HCT116 (cell line): ENCODE data around the gene ANKRD24. TPM values are rescaled to one million over a fixed set of nuclear protein-coding genes. Genes with fewer than 3 reads are reported as not detected.

Experiments used
- ATAC-seq: fragments of 200-7000 bp; cut with Tn5 transposase; 2 replicates; pipeline ENCODE4 v1.9.1; 2020; ENCODE audit warnings: mild to moderate bottlenecking, moderate library complexity
- BruUV-seq: library from RNA; stranded (reverse); fragments of 400-500 nt; replicated peaks from 2 replicates; lab custom pipeline; 2021; lab: Mats Ljungman, UMichigan
- CTCF ChIA-PET: fragments of 300-600 bp; sonication (Branson Sonifier 250); formaldehyde crosslinking; loops from one replicate; lab custom pipeline; 2021; ENCODE audit warnings: antibody characterized with exemption; lab: Charles Lee
- POLR2A ChIA-PET: fragments of 300-600, 350-600 bp; sonication (Branson Sonifier 250); formaldehyde crosslinking; loops from one replicate; lab custom pipeline; 2021; ENCODE audit warnings: antibody characterized with exemption; lab: Charles Lee
- RAD21 ChIA-PET, 2 experiments: fragments of 300-600 bp; sonication (Branson Sonifier 250); formaldehyde crosslinking; loops; one replicate each; lab custom pipeline; 2023; ENCODE audit warnings: low total read pairs in 2 of 2; ENCODE audit not compliant: uncharacterized antibody in 2 of 2, unreplicated experiment in 2 of 2, low non-redundant PET in 1 of 2; lab: Charles Lee
- DNase-seq: peaks from one replicate; pipeline ENCODE4 v3.0.0-alpha.2; 2010; ENCODE audit warnings: low read depth, low spot score
- H2AFZ ChIP-seq: fragments of 200-600 bp; shearing (Covaris generic), sonication (generic); 2 replicates; pipeline ENCODE4 v1.6.1; 2017; ENCODE audit warnings: low read depth, mixed run types, mixed read lengths, antibody characterized with exemption, low read length; ENCODE audit not compliant: poor library complexity, severe bottlenecking
- H3K27ac ChIP-seq: 2 replicates; pipeline ENCODE4 v1.5.1; 2012; ENCODE audit warnings: low read depth, low read length
- H3K27me3 ChIP-seq: fragments of 200-600 bp; sonication (generic); 2 replicates; pipeline ENCODE4 v1.6.1; 2016; ENCODE audit warnings: mixed run types, low read length, mixed read lengths; ENCODE audit not compliant: insufficient read depth
- H3K36me3 ChIP-seq, 2 experiments: fragments of 200-500 bp in 1 of 2; fragments of 200-600 bp in 1 of 2; sonication (Bioruptor generic) in 1 of 2; sonication (generic) in 1 of 2; 2 replicates each; pipeline versions ENCODE4 v1.5.1 to v1.6.1; 2014 to 2016; ENCODE audit warnings: low read length in 2 of 2, inconsistent platforms in 1 of 2, mixed read lengths in 1 of 2, mixed run types in 1 of 2; ENCODE audit not compliant: insufficient read depth in 2 of 2, control insufficient read depth in 1 of 2
- H3K4me1 ChIP-seq, 2 experiments: fragments of 200-600 bp in 1 of 2; sonication (generic) in 1 of 2; 2 replicates each; pipeline versions ENCODE4 v1.5.1 to v1.6.1; 2012 to 2017; ENCODE audit warnings: low read length in 2 of 2, inconsistent platforms in 1 of 2, mild to moderate bottlenecking in 1 of 2, mixed read lengths in 1 of 2, mixed run types in 1 of 2, moderate library complexity in 1 of 2; ENCODE audit not compliant: insufficient read depth in 2 of 2, control insufficient read depth in 1 of 2
- H3K4me2 ChIP-seq: fragments of 200-600 bp; sonication (generic); 2 replicates; pipeline ENCODE4 v1.6.1; 2017; ENCODE audit warnings: mixed run types, low read length, mixed read lengths
- H3K4me3 ChIP-seq, 2 experiments: fragments of 200-600 bp in 1 of 2; sonication (generic) in 1 of 2; replicated peaks in 1 of 2; 2 replicates each; pipeline ENCODE4 v1.5.1; 2011 to 2016; ENCODE audit warnings: low read length in 2 of 2, control low read depth in 1 of 2, low read depth in 1 of 2, mild to moderate bottlenecking in 1 of 2, mixed read lengths in 1 of 2, mixed run types in 1 of 2
- H3K79me2 ChIP-seq: fragments of 200-600 bp; sonication (generic); 2 replicates; pipeline ENCODE4 v1.6.1; 2017; ENCODE audit warnings: mild to moderate bottlenecking, mixed run types, low read length, moderate library complexity, mixed read lengths; ENCODE audit not compliant: insufficient read depth
- H3K9ac ChIP-seq: fragments of 200-600 bp; sonication (generic); 2 replicates; pipeline ENCODE4 v1.6.1; 2016; ENCODE audit warnings: low read length, mixed read lengths
- H3K9me2 ChIP-seq: fragments of 200-600 bp; sonication (generic), shearing (Covaris generic); 2 replicates; pipeline ENCODE4 v1.6.1; 2017; ENCODE audit warnings: mixed run types, mild to moderate bottlenecking, moderate library complexity; ENCODE audit not compliant: insufficient read depth
- H3K9me3 ChIP-seq, 2 experiments: fragments of 200-500 bp in 1 of 2; fragments of 200-600 bp in 1 of 2; sonication (Bioruptor generic) in 1 of 2; sonication (generic) in 1 of 2; 2 replicates each; pipeline ENCODE4 v1.6.1; 2014 to 2017; ENCODE audit warnings: low read length in 2 of 2, mixed read lengths in 2 of 2, inconsistent platforms in 1 of 2, low read depth in 1 of 2, mild to moderate bottlenecking in 1 of 2, mixed run types in 1 of 2, moderate library complexity in 1 of 2; ENCODE audit not compliant: control insufficient read depth in 1 of 2, insufficient read depth in 1 of 2
- H4K20me1 ChIP-seq: fragments of 200-600 bp; sonication (generic), shearing (Covaris generic); 2 replicates; pipeline ENCODE4 v1.6.1; 2017; ENCODE audit warnings: mixed run types, mild to moderate bottlenecking, moderate library complexity; ENCODE audit not compliant: insufficient read depth
- CBX3 ChIP-seq: IDR thresholded peaks from 2 replicates; pipeline ENCODE4 v1.6.1; 2012; ENCODE audit warnings: low read depth
- CEBPB ChIP-seq: IDR thresholded peaks from 2 replicates; pipeline ENCODE4 v1.6.1; 2012; ENCODE audit warnings: low read depth
- CTCF ChIP-seq, 3 experiments: fragments of 200-600 bp in 1 of 3; sonication (generic) in 1 of 3; IDR thresholded peaks in 2 of 3; conservative IDR thresholded peaks in 1 of 3; 2 replicates each; pipeline ENCODE4 v1.5.1; 2012 to 2017; ENCODE audit warnings: low read depth in 2 of 3, low read length in 2 of 3, antibody characterized with exemption in 1 of 3, borderline replicate concordance in 1 of 3, control low read depth in 1 of 3, mild to moderate bottlenecking in 1 of 3, mixed read lengths in 1 of 3, mixed run types in 1 of 3, moderate library complexity in 1 of 3; ENCODE audit not compliant: insufficient read depth in 1 of 3
- EGR1 ChIP-seq: IDR thresholded peaks from 2 replicates; pipeline ENCODE4 v1.6.1; 2012; ENCODE audit warnings: low read depth
- ELF1 ChIP-seq: IDR thresholded peaks from 2 replicates; pipeline ENCODE4 v1.6.1; 2012; ENCODE audit warnings: low read depth, borderline replicate concordance
- EZH2 ChIP-seq: fragments of 200-600 bp; sonication (generic); IDR thresholded peaks from 2 replicates; pipeline ENCODE4 v1.6.1; 2017; ENCODE audit warnings: antibody characterized with exemption, mixed run types
- EZH2phosphoT487 ChIP-seq: fragments of 200-600 bp; IDR thresholded peaks from 2 replicates; pipeline ENCODE4 v1.6.1; 2018; ENCODE audit warnings: antibody characterized with exemption, borderline replicate concordance
- FOSL1 ChIP-seq: IDR thresholded peaks from 2 replicates; pipeline ENCODE4 v1.6.1; 2012; ENCODE audit warnings: low read depth
- JUND ChIP-seq: IDR thresholded peaks from 2 replicates; pipeline ENCODE4 v1.6.1; 2012
- MAX ChIP-seq: IDR thresholded peaks from 2 replicates; pipeline ENCODE4 v1.6.1; 2012
- POLR2A ChIP-seq: IDR thresholded peaks from 2 replicates; pipeline ENCODE4 v1.7.0; 2011; ENCODE audit warnings: borderline replicate concordance; ENCODE audit not compliant: insufficient read depth, insufficient read length; ENCODE audit errors: extremely low read depth
- POLR2AphosphoS5 ChIP-seq: IDR thresholded peaks from 2 replicates; pipeline ENCODE4 v1.6.1; 2011; ENCODE audit warnings: mild to moderate bottlenecking, low read depth, low read length, moderate library complexity
- RAD21 ChIP-seq: IDR thresholded peaks from 2 replicates; pipeline ENCODE4 v1.6.1; 2012; ENCODE audit warnings: low read depth, mild to moderate bottlenecking
- REST ChIP-seq: IDR thresholded peaks from 2 replicates; pipeline ENCODE4 v1.6.1; 2012; ENCODE audit warnings: low read depth
- SIN3A ChIP-seq: IDR thresholded peaks from 2 replicates; pipeline ENCODE4 v1.6.1; 2012; ENCODE audit warnings: low read depth
- SP1 ChIP-seq: IDR thresholded peaks from 2 replicates; pipeline ENCODE4 v1.6.1; 2012; ENCODE audit warnings: low read depth
- SRF ChIP-seq: IDR thresholded peaks from 2 replicates; pipeline ENCODE4 v1.6.1; 2012; ENCODE audit warnings: low read depth
- TCF7L2 ChIP-seq: IDR thresholded peaks from 2 replicates; pipeline ENCODE4 v1.7.0; 2011; ENCODE audit warnings: borderline replicate concordance, inconsistent platforms; ENCODE audit not compliant: insufficient read depth, insufficient read length; ENCODE audit errors: extremely low read depth
- YY1 ChIP-seq: IDR thresholded peaks from 2 replicates; pipeline ENCODE4 v1.6.1; 2011; ENCODE audit warnings: low read length, low read depth, moderate library complexity, mild to moderate bottlenecking; ENCODE audit not compliant: insufficient replicate concordance; ENCODE audit errors: extremely low read depth
- ZFX ChIP-seq: fragments of 450-650 bp; IDR thresholded peaks from 2 replicates; pipeline ENCODE4 v1.6.1; 2017
- ZNF274 ChIP-seq: fragments of 200-500 bp; sonication (Bioruptor generic); IDR thresholded peaks from 2 replicates; pipeline ENCODE4 v1.6.1; 2014; ENCODE audit warnings: mild to moderate bottlenecking, low read depth, low read length, inconsistent platforms
- intact Hi-C: fragments of 100-400 bp; cut with micrococcal nuclease; formaldehyde crosslinking; loops from 2 replicates; pipeline ENCODE4 v1.10.0; 2022
- total RNA-seq: library from RNA; stranded (reverse); gene quantifications from one replicate; pipeline ENCODE4 v1.2.1, GENCODE V29; 2021; ENCODE audit not compliant: unreplicated experiment

Gene ANKRD24
- total RNA-seq, 1 experiment from 2014 or later = 1.7 TPM

- TSS peak; percentile 96 for BruUV-seq
- intact Hi-C loops = no loop called here
- ChIA-PET POLR2A (interaction anchor here (0.9 to 1.2 kb wide), 6 partner anchors 9 to 261 kb away, joined by 3 to 6 read pairs (median 4); partner anchors contain the start of genes EEF2 and MPND), CTCF (interaction anchor here (0.8 to 1.1 kb wide), 5 partner anchors 15 to 276 kb away, joined by 3 to 15 read pairs (median 3); partner anchors contain the start of gene MPND), RAD21 (interaction anchor here in 1 of 2 experiments (0.8 kb wide), 1 partner anchor 20 kb away, joined by 5 read pairs; no protein-coding TSS in a partner anchor)
- Histone ChIP-seq H3K27ac (peak within 1 kb of the TSS; percentile 85), H3K9ac (peak within 1 kb of the TSS; percentile 70), H3K4me1 (peaks cover 13 to 16% of the 10 kb centered on the region in 2 experiments), H2AFZ (peak within 1 kb of the TSS; percentile 89), H3K9me3 (peaks cover 3 to 4% of the 10 kb centered on the region in 2 experiments; a peak in 2 of 4 replicates), H3K4me3 (peak within 1 kb of the TSS; percentile 66 to 88), H4K20me1 (no peaks in the 10 kb centered on the region), H3K27me3 (no peaks in the 10 kb centered on the region), H3K79me2 (peaks cover 19% of the 10 kb centered on the region), H3K4me2 (peak within 1 kb of the TSS; percentile 89), H3K36me3 (peaks cover 19 to 26% of the 10 kb centered on the region in 2 experiments), H3K9me2 (no peaks in the 10 kb centered on the region)
- DNase-seq (peak; percentile 99), ATAC-seq (peak; percentile 95)
- TF ChIP-seq MAX = peak; percentile 98
- TF ChIP-seq CTCF (IDR thresholded peaks at IDR 0.05 in 2 of 3, conservative IDR thresholded peaks at IDR 0.05 in 1 of 3; ENCODE audit: borderline replicate concordance in 1 of 3, insufficient read depth in 1 of 3, low read depth in 2 of 3, low read length in 2 of 3) = peak; percentile 57 to 71 (median 67); a peak in 5 of 6 replicates
- TF ChIP-seq SIN3A = peak; percentile 56
- TF ChIP-seq ELF1 = peak; percentile 98
- TF ChIP-seq CBX3 = peak; percentile 97; the same call in 1 of the 2 replicates
- peak; percentile 7 for TF ChIP-seq TCF7L2
- TF ChIP-seq EZH2 = no peak
- peak; percentile 56 for TF ChIP-seq RAD21
- TF ChIP-seq SRF = peak; percentile 85
- TF ChIP-seq REST = no peak
- peak; percentile 85 for TF ChIP-seq POLR2AphosphoS5
- peak; percentile 12 for TF ChIP-seq POLR2A
- peak; percentile 48; the same call in 1 of the 2 replicates for TF ChIP-seq ZFX
- TF ChIP-seq FOSL1 = no peak
- peak; percentile 39; the same call in 1 of the 2 replicates for TF ChIP-seq EGR1
- no peak for TF ChIP-seq JUND
- peak; percentile 100 for TF ChIP-seq SP1
- TF ChIP-seq ZNF274 = no peak
- peak; percentile 87 for TF ChIP-seq YY1
- no peak for TF ChIP-seq EZH2phosphoT487
- TF ChIP-seq CEBPB = no peak
Observed at GRCh38 chr19:4246767-4247593, 64.5 kb downstream of the ANKRD24 start, which contains the start of gene YJU2. TSS of gene YJU2 (plus strand) at chr19:4247080. CDS start at chr19:4247147, 67 bp downstream.
